ENCODE measurements around the gene CCDC43. TPM values are rescaled to one million over a fixed set of nuclear protein-coding genes. Genes with fewer than 3 reads are reported as not detected.
"Not testable (repeated sequence)": the region's sequence is repeated elsewhere in the genome, so short reads cannot be mapped to it uniquely, and the experiment has no call there.

CCDC43 gene
- total RNA-seq, 6 experiments from 2014 or later = 29.4 to 33.3 (median 31.0) TPM

DNA sequence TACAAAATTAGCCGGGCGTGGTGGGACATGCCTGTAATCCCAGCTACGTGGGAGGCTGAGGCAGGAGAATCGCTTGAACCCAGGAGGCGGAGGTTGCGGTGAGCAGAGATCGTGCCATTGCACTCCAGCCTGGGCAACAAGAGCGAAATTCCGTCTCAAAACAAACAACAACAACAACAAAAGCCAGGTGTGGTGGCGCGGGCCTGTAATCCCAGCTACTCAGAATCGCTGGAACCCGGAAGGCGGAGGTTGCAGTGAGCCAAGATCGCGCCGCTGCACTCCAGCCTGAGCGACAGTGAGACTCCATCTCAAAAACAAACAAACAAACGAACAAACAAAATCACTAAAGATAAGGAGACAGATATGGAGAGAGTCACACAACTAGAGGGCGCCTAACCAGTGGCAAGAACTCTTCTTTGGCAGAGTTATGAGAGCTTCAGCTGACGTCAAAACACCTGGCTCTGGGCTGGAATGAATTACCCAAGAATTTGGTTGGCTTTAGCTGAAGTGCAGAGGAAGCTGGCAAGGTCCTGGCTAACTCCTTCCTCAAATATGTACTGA lies 1.2 kb upstream of the CCDC43 start:
- H3K4me1 Mint-ChIP-seq (ENCODE audit: low read depth) = peaks cover 17% of the 10 kb centered on the region
- H3K27ac Mint-ChIP-seq = peak overlapping the region; percentile 98
- H3K36me3 Mint-ChIP-seq (ENCODE audit: low read depth); H3K27me3 Mint-ChIP-seq (ENCODE audit: insufficient read depth); DNase-seq; H3K9me3 Mint-ChIP-seq: not testable (repeated sequence)
- peak overlapping the region; percentile 57 for H3K4me3 Mint-ChIP-seq
- TF ChIP-seq CTCF (IDR thresholded peaks at IDR 0.05) = peak; percentile 58

DNA sequence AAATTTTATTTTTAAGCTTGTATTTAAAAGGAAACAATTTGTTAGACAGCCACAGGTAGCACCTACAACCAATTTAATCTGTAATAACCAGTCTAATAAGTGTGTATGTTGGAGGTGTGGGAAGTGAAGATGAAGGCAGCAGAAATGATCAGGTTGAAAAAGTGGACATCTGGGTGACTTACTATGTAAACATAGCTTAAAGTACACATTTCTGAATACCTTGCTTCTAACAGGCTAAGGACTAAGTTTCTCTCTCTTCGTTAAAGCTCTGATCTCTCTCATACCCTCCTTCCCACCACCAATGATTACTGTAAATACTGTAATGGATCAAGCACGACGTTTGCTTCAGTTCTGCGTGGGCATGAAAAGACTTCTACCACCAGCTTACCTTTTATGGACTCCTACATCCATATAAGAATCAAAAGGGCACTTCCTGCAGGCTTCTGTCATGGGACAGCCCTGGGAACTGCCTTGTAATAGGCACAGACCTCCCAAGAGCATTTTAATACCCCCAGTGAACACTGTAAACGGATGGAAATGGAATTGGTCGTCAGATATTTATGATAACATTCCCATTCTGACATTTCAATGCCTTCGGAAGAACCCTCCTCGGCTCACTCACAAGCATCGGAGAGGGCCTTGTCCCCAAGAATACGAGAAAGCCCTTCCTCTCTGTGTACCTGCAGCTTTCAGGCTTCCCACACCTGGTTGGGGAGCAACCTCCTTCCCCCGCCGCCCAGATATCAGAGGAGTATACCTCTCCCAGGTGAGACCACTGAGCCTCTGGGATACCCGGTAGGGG lies 700 bp downstream of the CCDC43 start:
- Mint-ChIP-seq H3K4me3 (peak overlapping the region; percentile 98), H3K9me3 (no peaks in the 10 kb centered on the region), H3K36me3 (ENCODE audit: low read depth) (peaks cover 4% of the 10 kb centered on the region; the same call in 1 of the 2 replicates), H3K27ac (peak overlapping the region; percentile 98), H3K27me3 (ENCODE audit: insufficient read depth) (no peaks in the 10 kb centered on the region), H3K4me1 (ENCODE audit: low read depth) (peaks cover 17% of the 10 kb centered on the region)
- no peak for DNase-seq
- TF ChIP-seq CTCF (IDR thresholded peaks at IDR 0.05) = no peak

DNA sequence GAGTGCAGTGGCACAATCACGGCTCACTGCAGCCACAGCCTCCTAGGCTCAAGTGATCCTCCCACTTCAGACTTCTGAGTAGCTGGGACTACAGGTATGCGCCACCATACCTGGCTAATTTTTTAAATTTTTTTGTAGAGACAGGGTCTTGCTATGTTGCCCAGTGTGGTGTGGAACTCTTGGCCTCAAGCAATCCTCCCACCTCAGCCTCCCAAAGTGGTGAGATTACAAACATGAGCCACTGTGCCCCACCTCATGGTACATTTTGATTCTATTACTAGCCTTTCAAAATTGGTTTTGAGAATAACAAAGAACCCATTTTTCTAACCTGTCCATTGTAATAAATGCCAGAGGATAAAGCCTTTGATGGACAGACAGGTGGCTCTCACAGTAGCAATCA lies 1.4 kb downstream of the CCDC43 start:
- no peaks in the 10 kb centered on the region for H3K27me3 Mint-ChIP-seq (ENCODE audit: insufficient read depth)
- H3K27ac Mint-ChIP-seq = 0 out of 2 replicates have a peak overlapping the region, but pooled peaks have one; percentile 98
- peaks cover 11% of the 10 kb centered on the region for H3K36me3 Mint-ChIP-seq (ENCODE audit: low read depth)
- DNase-seq = no peak
- peaks cover 17% of the 10 kb centered on the region for H3K4me1 Mint-ChIP-seq (ENCODE audit: low read depth)
- peak overlapping the region; percentile 98 for H3K4me3 Mint-ChIP-seq
- no peak for TF ChIP-seq CTCF (IDR thresholded peaks at IDR 0.05)
- no peaks in the 10 kb centered on the region for H3K9me3 Mint-ChIP-seq

DNA sequence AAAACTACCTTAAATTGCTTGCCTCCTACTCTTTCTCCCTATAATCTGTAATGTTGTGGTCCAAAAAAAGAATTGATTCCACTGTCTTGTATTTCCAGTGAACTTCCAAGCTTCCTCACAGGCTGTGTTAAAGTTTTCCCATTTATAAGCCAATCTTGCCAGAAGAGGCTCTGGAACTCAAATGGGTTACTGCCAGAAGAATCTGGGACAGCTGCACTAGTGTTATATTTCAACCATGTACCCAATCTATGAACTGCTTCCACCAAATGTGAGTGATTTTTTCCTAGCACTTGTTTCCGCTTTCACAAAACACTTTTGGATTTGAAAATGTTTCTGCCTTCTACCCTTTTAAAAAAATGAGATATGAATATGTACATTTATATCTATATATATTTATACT lies 1.8 kb downstream of the CCDC43 start:
- no peak for TF ChIP-seq CTCF (IDR thresholded peaks at IDR 0.05)
- H3K36me3 Mint-ChIP-seq (ENCODE audit: low read depth) = peaks cover 11% of the 10 kb centered on the region
- no peak overlapping the region for H3K27ac Mint-ChIP-seq
- no peak overlapping the region for H3K4me3 Mint-ChIP-seq
- H3K27me3 Mint-ChIP-seq (ENCODE audit: insufficient read depth) = no peaks in the 10 kb centered on the region
- DNase-seq = no peak
- peaks cover 17% of the 10 kb centered on the region for H3K4me1 Mint-ChIP-seq (ENCODE audit: low read depth)
- H3K9me3 Mint-ChIP-seq = no peaks in the 10 kb centered on the region

GRCh38 chr17:44683303-44683702 lies 6.3 kb downstream of the CCDC43 start:
- H3K9me3 Mint-ChIP-seq; H3K4me1 Mint-ChIP-seq (ENCODE audit: low read depth); H3K27ac Mint-ChIP-seq; DNase-seq; H3K4me3 Mint-ChIP-seq; H3K27me3 Mint-ChIP-seq (ENCODE audit: insufficient read depth): not testable (repeated sequence)
- H3K36me3 Mint-ChIP-seq (ENCODE audit: low read depth) = peaks cover 16% of the 10 kb centered on the region

- Mint-ChIP-seq H3K4me1 (ENCODE audit: low read depth) (peaks cover 35% of the 10 kb centered on the region), H3K36me3 (ENCODE audit: low read depth) (peaks cover 4% of the 10 kb centered on the region; the same call in 1 of the 2 replicates), H3K4me3 (peak overlapping the region; percentile 32; the same call in 1 of the 2 replicates), H3K27ac (peak overlapping the region; percentile 64), H3K9me3 (no peaks in the 10 kb centered on the region), H3K27me3 (ENCODE audit: insufficient read depth) (no peaks in the 10 kb centered on the region; the same call in 1 of the 2 replicates)
- TF ChIP-seq CTCF (IDR thresholded peaks at IDR 0.05) = no peak
- peak; percentile 51 for DNase-seq
These were observed 12.4 kb downstream of the CCDC43 start for GRCh38 chr17:44677136-44677535.
